ENCODE results near the gene ZNF385A. TPM values are rescaled to one million over a fixed set of nuclear protein-coding genes. Genes with fewer than 3 reads are reported as not detected.

Gene ZNF385A
- polyA plus RNA-seq, 1 donor from 2014 or later = 0.46 TPM

DNA sequence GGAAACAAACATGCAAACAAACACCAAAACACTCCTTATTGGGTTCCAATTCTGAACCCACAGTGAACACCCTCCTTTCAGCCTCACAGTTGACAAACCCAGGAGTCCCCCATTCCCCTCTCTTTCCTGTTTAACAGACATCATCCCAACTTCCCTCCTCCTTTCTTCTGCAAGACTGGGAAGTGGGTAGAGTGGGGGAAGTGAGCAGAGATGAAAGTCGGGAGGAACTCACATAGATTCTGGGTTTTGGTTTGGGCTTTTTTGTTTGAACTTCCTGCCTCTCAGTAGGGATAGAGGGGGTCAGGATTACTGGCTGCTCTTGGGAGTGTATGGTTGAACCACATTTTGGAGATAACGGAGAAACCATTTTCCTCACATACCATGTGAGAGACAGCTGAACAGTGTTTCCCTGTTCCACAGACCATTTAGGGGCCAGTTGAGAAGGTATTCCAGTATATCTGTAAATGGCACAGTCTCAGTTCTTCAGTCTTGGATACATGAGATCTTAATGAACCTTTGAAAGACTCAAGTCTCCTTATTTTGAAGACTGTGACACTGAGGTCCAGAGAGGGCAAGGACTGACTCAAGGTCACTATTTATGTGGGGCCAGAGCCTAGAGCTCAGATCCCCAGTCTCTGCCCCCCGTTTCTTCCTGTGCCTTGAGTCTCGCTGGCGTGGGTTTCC, 16.4 kb downstream of the ZNF385A start:
- Histone ChIP-seq H3K9me2 (ENCODE audit: insufficient read depth, low read length) (no peaks in the 10 kb centered on the region), H2AFZ (ENCODE audit: low read depth, low read length) (no peak overlapping the region), H3K4me3 (ENCODE audit: low read length) (no peak overlapping the region)

DNA sequence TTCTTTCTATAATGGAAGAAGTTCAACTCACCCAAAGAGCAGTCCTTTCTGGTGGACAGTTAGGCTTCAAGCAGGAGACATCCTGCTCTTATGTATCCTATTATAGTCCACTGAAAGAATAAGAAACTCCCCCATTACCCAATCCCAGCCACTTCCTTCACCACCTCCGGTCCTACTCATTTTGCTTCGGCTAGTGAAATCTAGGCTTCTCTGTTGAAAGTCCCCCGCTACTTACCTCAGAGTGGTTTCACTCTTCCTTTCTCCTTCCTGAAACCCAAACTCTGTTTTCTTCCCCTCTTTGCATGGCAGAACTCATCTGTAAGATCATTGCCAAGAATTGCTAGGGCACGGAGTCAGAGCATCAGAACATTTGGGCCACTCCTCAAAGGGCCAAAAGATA, 20.1 kb downstream of the ZNF385A start, which contains the start of gene GPR84:
Gene GPR84 (minus strand): TSS at position 74 of the 400 bp plus-strand sequence. CDS start 635 bp downstream, outside the sequence.
- peaks cover 4% of the 10 kb centered on the region for H3F3A ChIP-seq (ENCODE audit: insufficient read depth, low read length, poor library complexity, severe bottlenecking)

More for the DNA sequence above, 16.4 kb downstream of the ZNF385A start:
- no peak overlapping the region for H3K27ac ChIP-seq (ENCODE audit: low read length)
- H3K36me3 ChIP-seq (ENCODE audit: insufficient read depth, low read length) = no peaks in the 10 kb centered on the region
- H3F3A ChIP-seq (ENCODE audit: insufficient read depth, low read length, poor library complexity, severe bottlenecking) = no peaks in the 10 kb centered on the region
- H3K9ac ChIP-seq (ENCODE audit: low read length) = no peak overlapping the region
- TF ChIP-seq, protein P1, sequence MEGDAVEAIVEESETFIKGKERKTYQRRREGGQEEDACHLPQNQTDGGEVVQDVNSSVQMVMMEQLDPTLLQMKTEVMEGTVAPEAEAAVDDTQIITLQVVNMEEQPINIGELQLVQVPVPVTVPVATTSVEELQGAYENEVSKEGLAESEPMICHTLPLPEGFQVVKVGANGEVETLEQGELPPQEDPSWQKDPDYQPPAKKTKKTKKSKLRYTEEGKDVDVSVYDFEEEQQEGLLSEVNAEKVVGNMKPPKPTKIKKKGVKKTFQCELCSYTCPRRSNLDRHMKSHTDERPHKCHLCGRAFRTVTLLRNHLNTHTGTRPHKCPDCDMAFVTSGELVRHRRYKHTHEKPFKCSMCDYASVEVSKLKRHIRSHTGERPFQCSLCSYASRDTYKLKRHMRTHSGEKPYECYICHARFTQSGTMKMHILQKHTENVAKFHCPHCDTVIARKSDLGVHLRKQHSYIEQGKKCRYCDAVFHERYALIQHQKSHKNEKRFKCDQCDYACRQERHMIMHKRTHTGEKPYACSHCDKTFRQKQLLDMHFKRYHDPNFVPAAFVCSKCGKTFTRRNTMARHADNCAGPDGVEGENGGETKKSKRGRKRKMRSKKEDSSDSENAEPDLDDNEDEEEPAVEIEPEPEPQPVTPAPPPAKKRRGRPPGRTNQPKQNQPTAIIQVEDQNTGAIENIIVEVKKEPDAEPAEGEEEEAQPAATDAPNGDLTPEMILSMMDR (IDR thresholded peaks at IDR 0.05; ENCODE audit: poor library complexity, severe bottlenecking) = no peak
- TF ChIP-seq, protein P2, sequence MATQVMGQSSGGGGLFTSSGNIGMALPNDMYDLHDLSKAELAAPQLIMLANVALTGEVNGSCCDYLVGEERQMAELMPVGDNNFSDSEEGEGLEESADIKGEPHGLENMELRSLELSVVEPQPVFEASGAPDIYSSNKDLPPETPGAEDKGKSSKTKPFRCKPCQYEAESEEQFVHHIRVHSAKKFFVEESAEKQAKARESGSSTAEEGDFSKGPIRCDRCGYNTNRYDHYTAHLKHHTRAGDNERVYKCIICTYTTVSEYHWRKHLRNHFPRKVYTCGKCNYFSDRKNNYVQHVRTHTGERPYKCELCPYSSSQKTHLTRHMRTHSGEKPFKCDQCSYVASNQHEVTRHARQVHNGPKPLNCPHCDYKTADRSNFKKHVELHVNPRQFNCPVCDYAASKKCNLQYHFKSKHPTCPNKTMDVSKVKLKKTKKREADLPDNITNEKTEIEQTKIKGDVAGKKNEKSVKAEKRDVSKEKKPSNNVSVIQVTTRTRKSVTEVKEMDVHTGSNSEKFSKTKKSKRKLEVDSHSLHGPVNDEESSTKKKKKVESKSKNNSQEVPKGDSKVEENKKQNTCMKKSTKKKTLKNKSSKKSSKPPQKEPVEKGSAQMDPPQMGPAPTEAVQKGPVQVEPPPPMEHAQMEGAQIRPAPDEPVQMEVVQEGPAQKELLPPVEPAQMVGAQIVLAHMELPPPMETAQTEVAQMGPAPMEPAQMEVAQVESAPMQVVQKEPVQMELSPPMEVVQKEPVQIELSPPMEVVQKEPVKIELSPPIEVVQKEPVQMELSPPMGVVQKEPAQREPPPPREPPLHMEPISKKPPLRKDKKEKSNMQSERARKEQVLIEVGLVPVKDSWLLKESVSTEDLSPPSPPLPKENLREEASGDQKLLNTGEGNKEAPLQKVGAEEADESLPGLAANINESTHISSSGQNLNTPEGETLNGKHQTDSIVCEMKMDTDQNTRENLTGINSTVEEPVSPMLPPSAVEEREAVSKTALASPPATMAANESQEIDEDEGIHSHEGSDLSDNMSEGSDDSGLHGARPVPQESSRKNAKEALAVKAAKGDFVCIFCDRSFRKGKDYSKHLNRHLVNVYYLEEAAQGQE (IDR thresholded peaks at IDR 0.05; ENCODE audit: borderline replicate concordance) = no peak
- TF ChIP-seq MXI1 (conservative IDR thresholded peaks at IDR 0.05; ENCODE audit: poor library complexity, severe bottlenecking) (no peak), POLR2AphosphoS5 (IDR thresholded peaks at IDR 0.05) (no peak), EP300 (conservative IDR thresholded peaks at IDR 0.05; ENCODE audit: poor library complexity, severe bottlenecking) (no peak), TAF1 (IDR thresholded peaks at IDR 0.05; ENCODE audit: low read depth) (no peak), EZH2 (IDR thresholded peaks at IDR 0.05; ENCODE audit: borderline replicate concordance, insufficient read depth, low read length, poor library complexity, severe bottlenecking) (no peak), SMC3 (conservative IDR thresholded peaks at IDR 0.05; ENCODE audit: poor library complexity) (no peak), RAD21 (conservative IDR thresholded peaks at IDR 0.05) (no peak)
- no peaks in the 10 kb centered on the region for H3K27me3 ChIP-seq (ENCODE audit: insufficient read depth, low read depth, low read length)
- no peak overlapping the region for H3K4me2 ChIP-seq (ENCODE audit: low read length)
- H3K9me3 ChIP-seq (ENCODE audit: low read length) = no peaks in the 10 kb centered on the region
- no peaks in the 10 kb centered on the region for H3K79me2 ChIP-seq (replicated peaks; ENCODE audit: insufficient read depth, low read length)
- no peaks in the 10 kb centered on the region for H4K20me1 ChIP-seq (ENCODE audit: insufficient read depth)

More for the DNA sequence above, 20.1 kb downstream of the ZNF385A start, which contains the start of gene GPR84:
- Histone ChIP-seq H3K9me3 (ENCODE audit: low read length) (no peaks in the 10 kb centered on the region), H3K27ac (ENCODE audit: low read length) (no peak within 1 kb of the TSS), H3K4me3 (ENCODE audit: low read length) (no peak within 1 kb of the TSS), H3K79me2 (replicated peaks; ENCODE audit: insufficient read depth, low read length) (no peaks in the 10 kb centered on the region), H3K27me3 (ENCODE audit: insufficient read depth, low read depth, low read length) (no peaks in the 10 kb centered on the region), H2AFZ (ENCODE audit: low read depth, low read length) (no peak within 1 kb of the TSS), H4K20me1 (ENCODE audit: insufficient read depth) (no peaks in the 10 kb centered on the region), H3K9me2 (ENCODE audit: insufficient read depth, low read length) (no peaks in the 10 kb centered on the region), H3K4me2 (ENCODE audit: low read length) (no peak within 1 kb of the TSS), H3K9ac (ENCODE audit: low read length) (no peak within 1 kb of the TSS), H3K36me3 (ENCODE audit: insufficient read depth, low read length) (no peaks in the 10 kb centered on the region)
- TF ChIP-seq EP300 (conservative IDR thresholded peaks at IDR 0.05; ENCODE audit: poor library complexity, severe bottlenecking) (no peak), MXI1 (conservative IDR thresholded peaks at IDR 0.05; ENCODE audit: poor library complexity, severe bottlenecking) (no peak), POLR2AphosphoS5 (IDR thresholded peaks at IDR 0.05) (no peak), EZH2 (IDR thresholded peaks at IDR 0.05; ENCODE audit: borderline replicate concordance, insufficient read depth, low read length, poor library complexity, severe bottlenecking) (no peak), RAD21 (conservative IDR thresholded peaks at IDR 0.05) (no peak), TAF1 (IDR thresholded peaks at IDR 0.05; ENCODE audit: low read depth) (no peak), SMC3 (conservative IDR thresholded peaks at IDR 0.05; ENCODE audit: poor library complexity) (no peak)
- TF ChIP-seq, protein P2 (IDR thresholded peaks at IDR 0.05; ENCODE audit: borderline replicate concordance) = no peak
- TF ChIP-seq, protein P1 (IDR thresholded peaks at IDR 0.05; ENCODE audit: poor library complexity, severe bottlenecking) = no peak
